K562 (cell line): ENCODE measurements around the gene ZNF112. TPM values are rescaled to one million over a fixed set of nuclear protein-coding genes. Genes with fewer than 3 reads are reported as not detected.

Source experiments
- ATAC-seq: fragments of 200-7000 bp; cut with Tn5 transposase; 3 replicates; pipeline ENCODE4 v1.9.1; 2020; ENCODE audit warnings: moderate library complexity
- BruUV-seq: library from RNA; stranded (reverse); fragments of 400-500 nt; replicated peaks from 2 replicates; lab custom pipeline; 2021; lab: Mats Ljungman, UMichigan
- CTCF ChIA-PET: fragments of 300-600 bp; formaldehyde crosslinking; extraction: SDS; loops from one replicate; lab custom pipeline; 2021; ENCODE audit warnings: low intra/inter-chr PET ratio; lab: Yijun Ruan, JAX
- POLR2A ChIA-PET: fragments of 300-600, 350-650 bp; sonication (Branson Sonifier 250); formaldehyde crosslinking; extraction: SDS; loops from one replicate; lab custom pipeline; 2021; ENCODE audit warnings: antibody characterized with exemption, inconsistent platforms; lab: Yijun Ruan, JAX
- DNase-seq, 4 experiments: peaks; one replicate each; pipeline versions ENCODE4 v3.0.0 to v3.0.0-alpha.2; 2011 to 2018; ENCODE audit warnings: low spot score in 3 of 4, mixed read lengths in 3 of 4; ENCODE audit errors: extremely low read depth in 1 of 4
- FAIRE-seq: peaks from 2 replicates; lab custom pipeline; 2011; peaks lifted over from hg19 to GRCh38; lab: Jason Lieb, UNC
- H2AFZ ChIP-seq: 2 replicates; pipeline ENCODE4 v1.6.0; 2011; ENCODE audit warnings: low read depth, low read length, control low read depth, inconsistent platforms
- H3K27ac ChIP-seq: fragments of 200-600 bp; 3 replicates; pipeline ENCODE4 v1.8.0; 2011; ENCODE audit warnings: low read depth, mild to moderate bottlenecking, control low read depth, inconsistent platforms, low read length, moderate library complexity, mixed read lengths; ENCODE audit errors: extremely low read depth
- H3K27me3 ChIP-seq, 2 experiments: fragments of 300-600 bp in 1 of 2; 2 replicates in 1 of 2; 3 replicates in 1 of 2; pipeline versions ENCODE4 v1.6.0 to v1.8.0; 2011; ENCODE audit warnings: inconsistent platforms in 2 of 2, low read length in 2 of 2, mild to moderate bottlenecking in 1 of 2, mixed read lengths in 1 of 2, moderate library complexity in 1 of 2; ENCODE audit not compliant: control insufficient read depth in 2 of 2, insufficient read depth in 2 of 2
- H3K36me3 ChIP-seq: fragments of 300-600 bp; 3 replicates; pipeline ENCODE4 v1.8.0; 2011; ENCODE audit warnings: mild to moderate bottlenecking, low read length, inconsistent platforms; ENCODE audit not compliant: control insufficient read depth, insufficient read depth
- H3K4me1 ChIP-seq, 2 experiments: fragments of 200-600 bp in 1 of 2; replicated peaks in 1 of 2; 2 replicates in 1 of 2; 3 replicates in 1 of 2; pipeline versions ENCODE4 v1.5.1 to v1.8.0; 2011; ENCODE audit warnings: inconsistent platforms in 2 of 2, low read length in 2 of 2, mild to moderate bottlenecking in 1 of 2, mixed read lengths in 1 of 2, moderate library complexity in 1 of 2; ENCODE audit not compliant: control insufficient read depth in 2 of 2, insufficient read depth in 2 of 2
- H3K4me2 ChIP-seq: 2 replicates; pipeline ENCODE4 v1.6.1; 2011; ENCODE audit warnings: low read length, control low read depth, inconsistent platforms, mixed read lengths; ENCODE audit not compliant: insufficient read depth
- H3K4me3 ChIP-seq: fragments of 200-600 bp; sonication (generic), shearing (Covaris generic); 2 replicates; pipeline ENCODE4 v1.5.1; 2016; ENCODE audit warnings: control low read depth, inconsistent platforms
- H3K79me2 ChIP-seq: fragments of 200-600 bp; 3 replicates; pipeline ENCODE4 v1.8.0; 2011; ENCODE audit warnings: low read length, inconsistent platforms; ENCODE audit not compliant: control insufficient read depth, insufficient read depth
- H3K9ac ChIP-seq, 2 experiments: 2 replicates each; pipeline versions ENCODE4 v1.6.0 to v1.6.1; 2011; ENCODE audit warnings: low read depth in 2 of 2, low read length in 2 of 2, control low read depth in 1 of 2, inconsistent platforms in 1 of 2, mild to moderate bottlenecking in 1 of 2, mixed read lengths in 1 of 2; ENCODE audit not compliant: insufficient read depth in 1 of 2
- H3K9me1 ChIP-seq: one replicate; pipeline ENCODE4 v1.6.0; 2011; ENCODE audit warnings: inconsistent platforms, mild to moderate bottlenecking, low read length, moderate library complexity; ENCODE audit not compliant: control insufficient read depth, insufficient read depth
- H3K9me3 ChIP-seq: replicated peaks from 2 replicates; pipeline ENCODE4 v1.5.1; 2011; ENCODE audit warnings: low read depth, low read length, inconsistent platforms; ENCODE audit not compliant: control insufficient read depth, insufficient read depth
- H4K20me1 ChIP-seq: replicated peaks from 2 replicates; pipeline ENCODE4 v1.6.1; 2011; ENCODE audit warnings: low read length, inconsistent platforms, mixed read lengths; ENCODE audit not compliant: control insufficient read depth, insufficient read depth
- BDP1 ChIP-seq: IDR thresholded peaks from 3 replicates; pipeline ENCODE4 v1.6.1; 2011; ENCODE audit not compliant: insufficient read length, insufficient read depth
- BHLHE40 ChIP-seq: IDR thresholded peaks from 2 replicates; pipeline ENCODE4 v1.6.1; 2011; ENCODE audit warnings: low read length, improper control_type of control experiment
- HNRNPH1 ChIP-seq: fragments of 200-400 bp; formaldehyde crosslinking; optimal IDR thresholded peaks from 2 replicates; pipeline ENCODE3; 2017; ENCODE audit warnings: low read depth, mild to moderate bottlenecking, low read length, moderate library complexity
- KDM1A ChIP-seq, 2 experiments: fragments of 450-650 bp; IDR thresholded peaks; 2 replicates each; pipeline ENCODE4 v1.6.1; 2016; ENCODE audit warnings: mild to moderate bottlenecking in 2 of 2
- MAX ChIP-seq: sonication (generic); formaldehyde crosslinking; IDR thresholded peaks from 2 replicates; pipeline ENCODE4 v1.9.0; 2022; ENCODE audit warnings: mild to moderate bottlenecking, missing genetic modification reagents
- MEIS2 ChIP-seq: fragments of 450-650 bp; IDR thresholded peaks from 2 replicates; pipeline ENCODE4 v1.6.1; 2014; ENCODE audit warnings: mild to moderate bottlenecking; ENCODE audit not compliant: partially characterized antibody
- NFIC ChIP-seq: fragments of 450-650 bp; IDR thresholded peaks from 2 replicates; pipeline ENCODE4 v1.6.1; 2017; ENCODE audit warnings: mild to moderate bottlenecking, inconsistent platforms
- PPARD ChIP-seq: fragments of 250-450 bp; sonication (Bioruptor Pico); IDR thresholded peaks from 2 replicates; pipeline ENCODE4 v1.8.0; 2022; ENCODE audit warnings: inconsistent platforms, mild to moderate bottlenecking, moderate library complexity
- PRPF4 ChIP-seq: fragments of 200-400 bp; formaldehyde crosslinking; IDR thresholded peaks from one replicate; pipeline ENCODE4 v1.6.1; 2017; ENCODE audit warnings: low read length, low read depth, mild to moderate bottlenecking; ENCODE audit not compliant: insufficient read depth, poor library complexity, severe bottlenecking
- ZBTB8A ChIP-seq: fragments of 450-650 bp; IDR thresholded peaks from 2 replicates; pipeline ENCODE4 v1.6.1; 2018; ENCODE audit warnings: mild to moderate bottlenecking, moderate library complexity; ENCODE audit not compliant: partially characterized antibody
- ZFP91 ChIP-seq: sonication (generic); formaldehyde crosslinking; IDR thresholded peaks from 2 replicates; pipeline ENCODE4 v1.8.0; 2022; ENCODE audit warnings: mild to moderate bottlenecking, missing genetic modification reagents
- ZNF224 ChIP-seq: sonication (generic); formaldehyde crosslinking; IDR thresholded peaks from 2 replicates; pipeline ENCODE4 v1.8.0; 2022; ENCODE audit warnings: mild to moderate bottlenecking, missing genetic modification reagents
- ZNF282 ChIP-seq: sonication (generic); formaldehyde crosslinking; IDR thresholded peaks from 2 replicates; pipeline ENCODE4 v1.8.1; 2023; ENCODE audit warnings: missing genetic modification reagents
- ZNF57 ChIP-seq: fragments of 450-650 bp; formaldehyde crosslinking; IDR thresholded peaks from 2 replicates; pipeline ENCODE4 v1.4.0; 2020; ENCODE audit warnings: mild to moderate bottlenecking, moderate library complexity
- WGBS: fragments of 100-300 bp; shearing (Covaris generic); methylation state at CpG from one replicate; pipeline ENCODE4 v1.1.6; 2016; ENCODE audit warnings: low coverage, mixed read lengths; ENCODE audit not compliant: insufficient coverage; ENCODE audit errors: missing lambda C conversion rate; 5-methylcytosine and 5-hydroxymethylcytosine counted together
- in situ Hi-C: fragments of 300-500 bp; cut with MboI; formaldehyde crosslinking; loops from 4 replicates; pipeline ENCODE4 v1.15.0; 2018; ENCODE audit warnings: inconsistent platforms, mixed read lengths
- intact Hi-C: fragments of 100-400 bp; cut with micrococcal nuclease; formaldehyde crosslinking; loops from 2 replicates; pipeline ENCODE4 v1.14.2; 2022
- polyA plus RNA-seq, 8 experiments: library from polyadenylated mRNA; depleted of rRNA in 4 of 8; stranded (reverse) in 5 of 8; unstranded in 3 of 8; fragments of >200 nt; fragmentation: Nextera tagmentation in 2 of 8; fragmentation: Illumina TruSeq in 1 of 8; extraction: Ambion mirVana in 2 of 8; extraction: Trizol in 1 of 8; gene quantifications; 2 replicates each; pipeline versions ENCODE4 v1.2.1 to v1.2.3, GENCODE V29; 2011 to 2014; ENCODE audit warnings: inconsistent platforms in 1 of 8, missing spikeins in 1 of 8
- total RNA-seq, 7 experiments: library from RNA; depleted of rRNA in 6 of 7; stranded (reverse); fragments of >200 nt in 6 of 7; fragmentation: Illumina TruSeq in 2 of 7; extraction: Trizol in 2 of 7; gene quantifications; 2 replicates each; pipeline versions ENCODE4 v1.2.1 to v1.2.3, GENCODE V29; 2011 to 2021; ENCODE audit warnings: low replicate concordance in 1 of 7
- TF ChIP-seq, protein P1 (sequence below): fragments of 450-650 bp; conservative IDR thresholded peaks from 2 replicates; pipeline ENCODE4 v1.6.1; 2016; ENCODE audit warnings: missing genetic modification characterization, low read depth, mild to moderate bottlenecking, control low read depth, missing compliant biosample characterization
- TF ChIP-seq, protein P2 (sequence below): fragments of 250-450 bp; sonication (Bioruptor Pico); IDR thresholded peaks from 2 replicates; pipeline ENCODE4 v1.8.0; 2022; ENCODE audit warnings: inconsistent platforms

Gene ZNF112
- total and polyA plus RNA-seq, 9 of the 15 experiments (the other 6 are each of a cell fraction or from before 2014, with no cell fraction given), result 0.21 to 1.3 (median 0.61) TPM

GRCh38 chr19:44344255-44344654 is 12.2 kb downstream of the ZNF112 start (continued):
- no peak for TF ChIP-seq KDM1A (IDR thresholded peaks at IDR 0.05)
- no peak for TF ChIP-seq ZFP91 (CRISPR knock-in tag)
- no peak for TF ChIP-seq PPARD (CRISPR knock-in tag)
- TF ChIP-seq ZBTB8A, result no peak
- TF ChIP-seq HNRNPH1, result no peak

DNA sequence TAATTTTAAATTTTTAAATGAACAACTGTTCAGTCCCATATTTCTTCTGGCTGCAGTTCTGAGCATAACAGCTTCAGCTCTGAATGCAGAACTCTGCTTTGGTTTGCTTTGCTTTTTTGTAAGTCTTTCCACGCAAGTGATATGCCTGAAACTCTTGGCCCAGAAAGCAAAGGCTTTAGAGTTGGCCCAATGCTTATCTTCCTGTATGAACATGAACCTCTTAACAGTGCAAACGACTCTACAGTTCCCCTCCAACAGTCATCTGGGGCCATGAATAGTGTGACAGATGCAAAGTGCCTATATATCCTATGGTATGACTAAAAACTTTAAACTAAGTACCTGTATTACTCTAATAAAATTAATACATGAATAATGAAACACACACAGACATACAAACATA is 14.7 kb downstream of the ZNF112 start:
- H3K9me1 ChIP-seq, result no peaks in the 10 kb centered on the region
- no peaks in the 10 kb centered on the region for H3K27me3 ChIP-seq
- no TSS peak for BruUV-seq
- no peak for ATAC-seq
- no peaks in the 10 kb centered on the region for H3K4me1 ChIP-seq
- WGBS, result 0% methylated on average over 2 of the region's 2 CpGs
- H3K9me3 ChIP-seq, result no peaks in the 10 kb centered on the region
- no peaks in the 10 kb centered on the region for H3K79me2 ChIP-seq
- no peak overlapping the region for H3K9ac ChIP-seq
- intact Hi-C loops, result no loop called here
- POLR2A ChIA-PET, result no interaction called here
- H4K20me1 ChIP-seq, result no peaks in the 10 kb centered on the region
- CTCF ChIA-PET, result no interaction called here
- FAIRE-seq, result no peak
- TF ChIP-seq MAX (CRISPR knock-in tag), result no peak
- TF ChIP-seq, protein P1, sequence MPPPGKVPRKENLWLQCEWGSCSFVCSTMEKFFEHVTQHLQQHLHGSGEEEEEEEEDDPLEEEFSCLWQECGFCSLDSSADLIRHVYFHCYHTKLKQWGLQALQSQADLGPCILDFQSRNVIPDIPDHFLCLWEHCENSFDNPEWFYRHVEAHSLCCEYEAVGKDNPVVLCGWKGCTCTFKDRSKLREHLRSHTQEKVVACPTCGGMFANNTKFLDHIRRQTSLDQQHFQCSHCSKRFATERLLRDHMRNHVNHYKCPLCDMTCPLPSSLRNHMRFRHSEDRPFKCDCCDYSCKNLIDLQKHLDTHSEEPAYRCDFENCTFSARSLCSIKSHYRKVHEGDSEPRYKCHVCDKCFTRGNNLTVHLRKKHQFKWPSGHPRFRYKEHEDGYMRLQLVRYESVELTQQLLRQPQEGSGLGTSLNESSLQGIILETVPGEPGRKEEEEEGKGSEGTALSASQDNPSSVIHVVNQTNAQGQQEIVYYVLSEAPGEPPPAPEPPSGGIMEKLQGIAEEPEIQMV, result no peak
- no peak for TF ChIP-seq BDP1
- TF ChIP-seq ZNF282 (CRISPR knock-in tag), result no peak
- TF ChIP-seq PRPF4, result no peak
- TF ChIP-seq, protein P2, sequence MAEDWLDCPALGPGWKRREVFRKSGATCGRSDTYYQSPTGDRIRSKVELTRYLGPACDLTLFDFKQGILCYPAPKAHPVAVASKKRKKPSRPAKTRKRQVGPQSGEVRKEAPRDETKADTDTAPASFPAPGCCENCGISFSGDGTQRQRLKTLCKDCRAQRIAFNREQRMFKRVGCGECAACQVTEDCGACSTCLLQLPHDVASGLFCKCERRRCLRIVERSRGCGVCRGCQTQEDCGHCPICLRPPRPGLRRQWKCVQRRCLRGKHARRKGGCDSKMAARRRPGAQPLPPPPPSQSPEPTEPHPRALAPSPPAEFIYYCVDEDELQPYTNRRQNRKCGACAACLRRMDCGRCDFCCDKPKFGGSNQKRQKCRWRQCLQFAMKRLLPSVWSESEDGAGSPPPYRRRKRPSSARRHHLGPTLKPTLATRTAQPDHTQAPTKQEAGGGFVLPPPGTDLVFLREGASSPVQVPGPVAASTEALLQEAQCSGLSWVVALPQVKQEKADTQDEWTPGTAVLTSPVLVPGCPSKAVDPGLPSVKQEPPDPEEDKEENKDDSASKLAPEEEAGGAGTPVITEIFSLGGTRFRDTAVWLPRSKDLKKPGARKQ (CRISPR knock-in tag), result no peak
- TF ChIP-seq NFIC, result no peak
- TF ChIP-seq MEIS2, result no peak
- no peak for TF ChIP-seq BHLHE40
- no peak for TF ChIP-seq ZNF57 (CRISPR knock-in tag)
- TF ChIP-seq ZNF224 (CRISPR knock-in tag), result no peak
- H3K4me3 ChIP-seq, result no peak overlapping the region
- no peak for DNase-seq
- no peak overlapping the region for H2AFZ ChIP-seq
- in situ Hi-C loops, result no loop called here
- H3K27ac ChIP-seq, result no peak overlapping the region
- H3K4me2 ChIP-seq, result no peak overlapping the region
- no peaks in the 10 kb centered on the region for H3K36me3 ChIP-seq
